ENCODE measurements around the gene CMTM8.

CMTM8 gene

GRCh38 chr3:32412887-32413286, 174.4 kb downstream of the CMTM8 start:
- Histone ChIP-seq H3K27ac (ENCODE audit: poor library complexity, severe bottlenecking) (peak overlapping the region; percentile 79), H3K27me3 (ENCODE audit: insufficient read depth, poor library complexity, severe bottlenecking) (no peaks in the 10 kb centered on the region), H3K9me3 (ENCODE audit: severe bottlenecking) (no peaks in the 10 kb centered on the region), H3K4me3 (ENCODE audit: severe bottlenecking) (no peak overlapping the region), H3K36me3 (ENCODE audit: low read depth) (no peaks in the 10 kb centered on the region), H3K4me1 (ENCODE audit: insufficient read depth, poor library complexity, severe bottlenecking) (peaks cover 38% of the 10 kb centered on the region)
- DNase-seq (ENCODE audit: low spot score) (no peak), ATAC-seq (ENCODE audit: low read depth) (no peak)
- TF ChIP-seq CTCF (IDR thresholded peaks at IDR 0.05; ENCODE audit: poor library complexity, severe bottlenecking), result no peak

- Histone ChIP-seq H3K9me3 (ENCODE audit: severe bottlenecking) (no peaks in the 10 kb centered on the region), H3K4me3 (ENCODE audit: severe bottlenecking) (no peak overlapping the region), H3K27me3 (ENCODE audit: insufficient read depth, poor library complexity, severe bottlenecking) (no peaks in the 10 kb centered on the region), H3K27ac (ENCODE audit: poor library complexity, severe bottlenecking) (peak overlapping the region; percentile 79), H3K4me1 (ENCODE audit: insufficient read depth, poor library complexity, severe bottlenecking) (peaks cover 34% of the 10 kb centered on the region), H3K36me3 (ENCODE audit: low read depth) (no peaks in the 10 kb centered on the region)
- ATAC-seq (ENCODE audit: low read depth) (peak; percentile 21; the same call in 1 of the 3 replicates), DNase-seq (ENCODE audit: low spot score) (no peak)
- no peak for TF ChIP-seq CTCF (IDR thresholded peaks at IDR 0.05; ENCODE audit: poor library complexity, severe bottlenecking)
Measured at GRCh38 chr3:32413845-32414521, 175.5 kb downstream of the CMTM8 start.

GRCh38 chr3:32414522-32415202, 176.2 kb downstream of the CMTM8 start:
- ATAC-seq (ENCODE audit: low read depth) (peak; percentile 74), DNase-seq (ENCODE audit: low spot score) (no peak)
- peaks cover 38% of the 10 kb centered on the region for H3K4me1 ChIP-seq (ENCODE audit: insufficient read depth, poor library complexity, severe bottlenecking)
- H3K4me3 ChIP-seq (ENCODE audit: severe bottlenecking), result no peak overlapping the region
- H3K9me3 ChIP-seq (ENCODE audit: severe bottlenecking), result no peaks in the 10 kb centered on the region
- H3K36me3 ChIP-seq (ENCODE audit: low read depth), result no peaks in the 10 kb centered on the region
- no peaks in the 10 kb centered on the region for H3K27me3 ChIP-seq (ENCODE audit: insufficient read depth, poor library complexity, severe bottlenecking)
- H3K27ac ChIP-seq (ENCODE audit: poor library complexity, severe bottlenecking), result peak overlapping the region; percentile 79
- no peak for TF ChIP-seq CTCF (IDR thresholded peaks at IDR 0.05; ENCODE audit: poor library complexity, severe bottlenecking)

GRCh38 chr3:32419742-32420125, 181.3 kb downstream of the CMTM8 start:
- Histone ChIP-seq H3K9me3 (ENCODE audit: severe bottlenecking) (no peaks in the 10 kb centered on the region), H3K27ac (ENCODE audit: poor library complexity, severe bottlenecking) (peak overlapping the region; percentile 84), H3K27me3 (ENCODE audit: insufficient read depth, poor library complexity, severe bottlenecking) (no peaks in the 10 kb centered on the region), H3K4me3 (ENCODE audit: severe bottlenecking) (no peak overlapping the region), H3K4me1 (ENCODE audit: insufficient read depth, poor library complexity, severe bottlenecking) (peaks cover 43% of the 10 kb centered on the region), H3K36me3 (ENCODE audit: low read depth) (no peaks in the 10 kb centered on the region)
- no peak for ATAC-seq (ENCODE audit: low read depth)
- DNase-seq (ENCODE audit: low spot score), result no peak
- TF ChIP-seq CTCF (IDR thresholded peaks at IDR 0.05; ENCODE audit: poor library complexity, severe bottlenecking), result no peak

All from RWPE2 (cell line).